GM12878 (cell line): ENCODE measurements around the gene ITGA7. TPM values are rescaled to one million over a fixed set of nuclear protein-coding genes. Genes with fewer than 3 reads are reported as not detected.

Experiments used
- ATAC-seq: fragments of 200-7000 bp; cut with Tn5 transposase; 3 replicates; pipeline ENCODE4 v1.9.1; 2020; ENCODE audit warnings: mild to moderate bottlenecking, moderate library complexity
- BruUV-seq: library from RNA; stranded (reverse); fragments of 400-500 nt; replicated peaks from 2 replicates; lab custom pipeline; 2021; lab: Mats Ljungman, UMichigan
- CTCF ChIA-PET: fragments of 300-600 bp; sonication (Branson Sonifier 250); formaldehyde crosslinking; extraction: SDS; loops from one replicate; lab custom pipeline; 2021; ENCODE audit warnings: inconsistent platforms; lab: Yijun Ruan, JAX
- POLR2A ChIA-PET: fragments of 350-600 bp; formaldehyde crosslinking; extraction: SDS; loops from one replicate; lab custom pipeline; 2021; ENCODE audit warnings: inconsistent platforms; lab: Charles Lee
- RAD21 ChIA-PET: fragments of 300-600 bp; sonication (Branson Sonifier 250); formaldehyde crosslinking; loops from one replicate; lab custom pipeline; 2023; ENCODE audit warnings: antibody characterized with exemption; ENCODE audit not compliant: unreplicated experiment; lab: Charles Lee
- SMC1A ChIA-PET: fragments of 300-600 bp; sonication (Branson Sonifier 250); formaldehyde crosslinking; loops from one replicate; lab custom pipeline; 2023; ENCODE audit not compliant: unreplicated experiment, uncharacterized antibody; lab: Charles Lee
- DNase-seq: peaks from one replicate; pipeline ENCODE4 v3.0.0-alpha.2; 2011; ENCODE audit warnings: low read depth, low spot score
- FAIRE-seq: peaks from 3 replicates; lab custom pipeline; 2011; peaks lifted over from hg19 to GRCh38; lab: Jason Lieb, UNC
- H2AFZ ChIP-seq: 2 replicates; pipeline ENCODE4 v1.6.0; 2011; ENCODE audit warnings: low read depth, low read length, control low read depth; ENCODE audit not compliant: control insufficient read depth
- H3K27ac ChIP-seq: 2 replicates; pipeline ENCODE4 v1.5.1; 2011; ENCODE audit warnings: control low read depth; ENCODE audit not compliant: control insufficient read depth, insufficient read depth
- H3K27me3 ChIP-seq, 2 experiments: replicated peaks in 1 of 2; 2 replicates each; pipeline versions ENCODE4 v1.6.0 to v1.6.1; 2011; ENCODE audit warnings: low read length in 1 of 2; ENCODE audit not compliant: control insufficient read depth in 2 of 2, insufficient read depth in 2 of 2
- H3K36me3 ChIP-seq, 2 experiments: 2 replicates each; pipeline ENCODE4 v1.5.1; 2011; ENCODE audit warnings: low read length in 1 of 2; ENCODE audit not compliant: control insufficient read depth in 2 of 2, insufficient read depth in 2 of 2
- H3K4me1 ChIP-seq: 2 replicates; pipeline ENCODE4 v1.6.1; 2011; ENCODE audit warnings: mild to moderate bottlenecking, low read length, moderate library complexity, mixed read lengths; ENCODE audit not compliant: control insufficient read depth, insufficient read depth
- H3K4me2 ChIP-seq: 2 replicates; pipeline ENCODE4 v1.6.0; 2011; ENCODE audit warnings: control low read depth; ENCODE audit not compliant: control insufficient read depth, insufficient read depth
- H3K4me3 ChIP-seq: fragments of 200-600 bp; sonication (generic); 2 replicates; pipeline ENCODE4 v1.5.1; 2016
- H3K79me2 ChIP-seq: 2 replicates; pipeline ENCODE4 v1.6.0; 2011; ENCODE audit warnings: low read length; ENCODE audit not compliant: control insufficient read depth, insufficient read depth
- H3K9ac ChIP-seq: 2 replicates; pipeline ENCODE4 v1.8.0; 2011; ENCODE audit warnings: low read length, control low read depth, mixed read lengths; ENCODE audit not compliant: control insufficient read depth, insufficient read depth
- H3K9me3 ChIP-seq: replicated peaks from 3 replicates; pipeline ENCODE4 v1.5.1; 2011; ENCODE audit warnings: mild to moderate bottlenecking, low read length; ENCODE audit not compliant: control insufficient read depth, insufficient read depth
- H4K20me1 ChIP-seq: 2 replicates; pipeline ENCODE4 v1.6.0; 2011; ENCODE audit not compliant: control insufficient read depth, insufficient read depth
- FOXM1 ChIP-seq: IDR thresholded peaks from 2 replicates; pipeline ENCODE4 v1.6.1; 2012; ENCODE audit warnings: low read depth, mild to moderate bottlenecking, inconsistent platforms, low read length, moderate library complexity
- NFXL1 ChIP-seq: fragments of 450-650 bp; IDR thresholded peaks from 2 replicates; pipeline ENCODE4 v1.6.1; 2017; ENCODE audit warnings: antibody characterized with exemption, mild to moderate bottlenecking, borderline replicate concordance
- POLR2A ChIP-seq: IDR thresholded peaks from 2 replicates; pipeline ENCODE4 v1.6.1; 2011; ENCODE audit warnings: low read depth, mild to moderate bottlenecking, low read length
- whole genome bisulfite sequencing: methylation state at CpG from one replicate; pipeline ENCODE4 v1.1.6; 2016; ENCODE audit warnings: low lambda C conversion rate; ENCODE audit not compliant: insufficient replicate concordance, insufficient coverage; ENCODE audit errors: missing lambda C conversion rate; 5-methylcytosine and 5-hydroxymethylcytosine counted together
- in situ Hi-C: fragments of 300-500 bp; cut with MboI; formaldehyde crosslinking; loops from 9 replicates; pipeline ENCODE4 v1.14.3; 2018; ENCODE audit warnings: mixed read lengths
- intact Hi-C: fragments of 100-400 bp; cut with micrococcal nuclease; formaldehyde crosslinking; loops from one replicate; pipeline ENCODE4 v1.14.2; 2022; ENCODE audit not compliant: unreplicated experiment
- polyA plus RNA-seq, 11 experiments: library from polyadenylated mRNA; depleted of rRNA in 4 of 11; unstranded in 6 of 11; stranded (reverse) in 5 of 11; fragments of >200 nt; fragmentation: Nextera tagmentation in 4 of 11; fragmentation: Illumina TruSeq in 1 of 11; extraction: Ambion mirVana in 4 of 11; extraction: Trizol in 1 of 11; gene quantifications; 1 replicate in 1 of 11; 2 replicates in 10 of 11; pipeline versions ENCODE4 v1.2.1 to v1.2.3, GENCODE V29; 2011 to 2016; ENCODE audit warnings: inconsistent platforms in 2 of 11, missing spikeins in 2 of 11, low read depth in 1 of 11
- total RNA-seq, 4 experiments: library from RNA; depleted of rRNA in 3 of 4; stranded (reverse); fragments of >200 nt in 3 of 4; fragmentation: Illumina TruSeq in 1 of 4; extraction: Trizol in 1 of 4; gene quantifications; 2 replicates each; pipeline versions ENCODE4 v1.2.1 to v1.2.3, GENCODE V29; 2013 to 2021
- TF ChIP-seq, protein P1 (sequence below): fragments of 450-650 bp; conservative IDR thresholded peaks from 2 replicates; pipeline ENCODE4 v1.6.1; 2017; ENCODE audit warnings: mild to moderate bottlenecking, moderate library complexity
- TF ChIP-seq, protein P2 (sequence below): fragments of 150-350 bp; IDR thresholded peaks from 2 replicates; pipeline ENCODE4 v1.6.1; 2014; ENCODE audit warnings: mild to moderate bottlenecking, low read depth, low read length
- TF ChIP-seq, protein P3 (sequence below): fragments of 450-650 bp; IDR thresholded peaks from 2 replicates; pipeline ENCODE4 v1.6.1; 2017; ENCODE audit warnings: mild to moderate bottlenecking, moderate library complexity

The ITGA7 gene
- total and polyA plus RNA-seq, 10 of the 15 experiments (the other 5 are each of a cell fraction or from before 2014, with no cell fraction given), result 0.18 to 5.1 (median 1.5) TPM

DNA sequence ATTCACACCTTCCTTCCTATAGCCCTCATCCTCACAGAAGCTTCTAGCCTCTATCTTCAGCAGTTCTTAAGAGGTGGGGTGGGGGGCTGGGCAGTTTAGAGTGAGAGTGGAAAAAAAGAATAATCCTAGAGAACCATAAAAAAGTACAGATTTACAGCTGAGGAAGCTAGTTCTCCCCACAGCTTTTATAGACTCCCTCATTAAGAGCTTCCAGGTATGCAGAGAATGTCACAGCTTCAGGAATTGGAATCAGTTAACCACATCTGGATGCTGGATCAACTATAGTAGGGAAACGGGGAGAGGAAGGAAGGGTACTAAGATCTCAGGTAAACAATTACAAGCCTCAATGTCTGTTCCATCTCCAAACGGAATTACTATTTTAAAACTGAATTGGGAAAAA, 47.5 kb upstream of the ITGA7 start (continued):
- TF ChIP-seq, protein P1, sequence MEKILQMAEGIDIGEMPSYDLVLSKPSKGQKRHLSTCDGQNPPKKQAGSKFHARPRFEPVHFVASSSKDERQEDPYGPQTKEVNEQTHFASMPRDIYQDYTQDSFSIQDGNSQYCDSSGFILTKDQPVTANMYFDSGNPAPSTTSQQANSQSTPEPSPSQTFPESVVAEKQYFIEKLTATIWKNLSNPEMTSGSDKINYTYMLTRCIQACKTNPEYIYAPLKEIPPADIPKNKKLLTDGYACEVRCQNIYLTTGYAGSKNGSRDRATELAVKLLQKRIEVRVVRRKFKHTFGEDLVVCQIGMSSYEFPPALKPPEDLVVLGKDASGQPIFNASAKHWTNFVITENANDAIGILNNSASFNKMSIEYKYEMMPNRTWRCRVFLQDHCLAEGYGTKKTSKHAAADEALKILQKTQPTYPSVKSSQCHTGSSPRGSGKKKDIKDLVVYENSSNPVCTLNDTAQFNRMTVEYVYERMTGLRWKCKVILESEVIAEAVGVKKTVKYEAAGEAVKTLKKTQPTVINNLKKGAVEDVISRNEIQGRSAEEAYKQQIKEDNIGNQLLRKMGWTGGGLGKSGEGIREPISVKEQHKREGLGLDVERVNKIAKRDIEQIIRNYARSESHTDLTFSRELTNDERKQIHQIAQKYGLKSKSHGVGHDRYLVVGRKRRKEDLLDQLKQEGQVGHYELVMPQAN, result no peak
- TF ChIP-seq NFXL1, result no peak
- TF ChIP-seq, protein P2, sequence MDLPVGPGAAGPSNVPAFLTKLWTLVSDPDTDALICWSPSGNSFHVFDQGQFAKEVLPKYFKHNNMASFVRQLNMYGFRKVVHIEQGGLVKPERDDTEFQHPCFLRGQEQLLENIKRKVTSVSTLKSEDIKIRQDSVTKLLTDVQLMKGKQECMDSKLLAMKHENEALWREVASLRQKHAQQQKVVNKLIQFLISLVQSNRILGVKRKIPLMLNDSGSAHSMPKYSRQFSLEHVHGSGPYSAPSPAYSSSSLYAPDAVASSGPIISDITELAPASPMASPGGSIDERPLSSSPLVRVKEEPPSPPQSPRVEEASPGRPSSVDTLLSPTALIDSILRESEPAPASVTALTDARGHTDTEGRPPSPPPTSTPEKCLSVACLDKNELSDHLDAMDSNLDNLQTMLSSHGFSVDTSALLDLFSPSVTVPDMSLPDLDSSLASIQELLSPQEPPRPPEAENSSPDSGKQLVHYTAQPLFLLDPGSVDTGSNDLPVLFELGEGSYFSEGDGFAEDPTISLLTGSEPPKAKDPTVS, result no peak

DNA sequence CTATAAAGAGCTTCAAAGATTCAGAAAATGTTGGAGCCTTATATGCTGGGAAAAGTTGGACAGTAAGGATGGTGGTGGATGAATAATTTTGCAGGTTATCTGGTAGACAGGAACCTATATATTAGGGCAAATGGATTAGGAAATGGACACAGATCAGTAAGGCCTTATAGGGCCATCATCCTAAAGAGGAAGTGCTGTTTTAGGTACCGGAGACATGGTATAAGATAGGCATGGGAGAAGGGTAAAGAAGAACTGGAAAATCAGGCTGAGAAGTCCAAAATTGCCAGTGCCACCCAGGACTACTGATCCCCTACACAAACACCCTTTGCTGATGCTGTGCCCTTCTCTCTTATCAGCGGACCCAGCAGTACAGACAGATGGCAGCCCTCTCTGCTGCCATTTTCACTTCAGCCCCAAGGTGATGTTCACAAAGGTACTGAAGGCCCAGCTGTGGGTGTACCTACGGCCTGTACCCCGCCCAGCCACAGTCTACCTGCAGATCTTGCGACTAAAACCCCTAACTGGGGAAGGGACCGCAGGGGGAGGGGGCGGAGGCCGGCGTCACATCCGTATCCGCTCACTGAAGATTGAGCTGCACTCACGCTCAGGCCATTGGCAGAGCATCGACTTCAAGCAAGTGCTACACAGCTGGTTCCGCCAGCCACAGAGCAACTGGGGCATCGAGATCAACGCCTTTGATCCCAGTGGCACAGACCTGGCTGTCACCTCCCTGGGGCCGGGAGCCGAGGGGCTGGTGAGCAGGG, 40.7 kb upstream of the ITGA7 start:
- no peak for ATAC-seq
- H3K79me2 ChIP-seq, result peaks cover 2% of the 10 kb centered on the region
- H3K36me3 ChIP-seq, result peaks cover 9 to 16% of the 10 kb centered on the region in 2 experiments; a peak in 3 of 4 replicates
- peaks cover 5% of the 10 kb centered on the region for H3K4me1 ChIP-seq
- no peak overlapping the region for H3K9ac ChIP-seq
- ChIA-PET SMC1A (interaction anchor here (0.6 to 2.7 kb wide), 9 partner anchors 9 to 293 kb away, joined by 3 to 21 read pairs (median 3); partner anchors contain the start of gene SARNP), CTCF (interaction anchor here (0.8 to 4.3 kb wide), 6 partner anchors 9 to 69 kb away, joined by 3 to 26 read pairs (median 6); partner anchors contain the start of genes ORMDL2 and SARNP), RAD21 (interaction anchor here (1.1 to 3.5 kb wide), 3 partner anchors 10 to 76 kb away, joined by 4 to 14 read pairs (median 12); partner anchors contain the start of genes ORMDL2 and SARNP), POLR2A (interaction anchor here (0.6 to 5.7 kb wide), 3 partner anchors 68 to 192 kb away, joined by 3 to 38 read pairs (median 4); partner anchors contain the start of genes ORMDL2 and SARNP)
- WGBS, result 94% methylated on average over 18 of the region's 18 CpGs
- H3K27me3 ChIP-seq, result no peaks in the 10 kb centered on the region
- no peaks in the 10 kb centered on the region for H3K9me3 ChIP-seq
- H4K20me1 ChIP-seq, result no peaks in the 10 kb centered on the region
- H3K4me2 ChIP-seq, result no peak overlapping the region
- in situ Hi-C loops (no loop called here), intact Hi-C loops (no loop called here)
- no peak overlapping the region for H2AFZ ChIP-seq
- H3K27ac ChIP-seq, result no peak overlapping the region
- no peak for DNase-seq
- no peak for FAIRE-seq
- no peak overlapping the region for H3K4me3 ChIP-seq
- BruUV-seq, result no TSS peak
- TF ChIP-seq FOXM1 (no peak), POLR2A (peak; percentile 33; the same call in 1 of the 2 replicates)
- TF ChIP-seq, protein P3, sequence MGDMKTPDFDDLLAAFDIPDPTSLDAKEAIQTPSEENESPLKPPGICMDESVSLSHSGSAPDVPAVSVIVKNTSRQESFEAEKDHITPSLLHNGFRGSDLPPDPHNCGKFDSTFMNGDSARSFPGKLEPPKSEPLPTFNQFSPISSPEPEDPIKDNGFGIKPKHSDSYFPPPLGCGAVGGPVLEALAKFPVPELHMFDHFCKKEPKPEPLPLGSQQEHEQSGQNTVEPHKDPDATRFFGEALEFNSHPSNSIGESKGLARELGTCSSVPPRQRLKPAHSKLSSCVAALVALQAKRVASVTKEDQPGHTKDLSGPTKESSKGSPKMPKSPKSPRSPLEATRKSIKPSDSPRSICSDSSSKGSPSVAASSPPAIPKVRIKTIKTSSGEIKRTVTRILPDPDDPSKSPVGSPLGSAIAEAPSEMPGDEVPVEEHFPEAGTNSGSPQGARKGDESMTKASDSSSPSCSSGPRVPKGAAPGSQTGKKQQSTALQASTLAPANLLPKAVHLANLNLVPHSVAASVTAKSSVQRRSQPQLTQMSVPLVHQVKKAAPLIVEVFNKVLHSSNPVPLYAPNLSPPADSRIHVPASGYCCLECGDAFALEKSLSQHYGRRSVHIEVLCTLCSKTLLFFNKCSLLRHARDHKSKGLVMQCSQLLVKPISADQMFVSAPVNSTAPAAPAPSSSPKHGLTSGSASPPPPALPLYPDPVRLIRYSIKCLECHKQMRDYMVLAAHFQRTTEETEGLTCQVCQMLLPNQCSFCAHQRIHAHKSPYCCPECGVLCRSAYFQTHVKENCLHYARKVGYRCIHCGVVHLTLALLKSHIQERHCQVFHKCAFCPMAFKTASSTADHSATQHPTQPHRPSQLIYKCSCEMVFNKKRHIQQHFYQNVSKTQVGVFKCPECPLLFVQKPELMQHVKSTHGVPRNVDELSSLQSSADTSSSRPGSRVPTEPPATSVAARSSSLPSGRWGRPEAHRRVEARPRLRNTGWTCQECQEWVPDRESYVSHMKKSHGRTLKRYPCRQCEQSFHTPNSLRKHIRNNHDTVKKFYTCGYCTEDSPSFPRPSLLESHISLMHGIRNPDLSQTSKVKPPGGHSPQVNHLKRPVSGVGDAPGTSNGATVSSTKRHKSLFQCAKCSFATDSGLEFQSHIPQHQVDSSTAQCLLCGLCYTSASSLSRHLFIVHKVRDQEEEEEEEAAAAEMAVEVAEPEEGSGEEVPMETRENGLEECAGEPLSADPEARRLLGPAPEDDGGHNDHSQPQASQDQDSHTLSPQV, result no peak
